Endothelial cell (in vitro differentiated cells): Measurements from ENCODE around the gene VPS39. TPM values are rescaled to one million over a fixed set of nuclear protein-coding genes. Genes with fewer than 3 reads are reported as not detected.

Experiments used
- DNase-seq: peaks from one replicate; pipeline ENCODE4 v3.0.0; 2021; ENCODE audit warnings: low spot score
- H3K27ac Mint-ChIP-seq: one replicate; pipeline ENCODE4 v1.8.0; 2021; ENCODE audit warnings: mixed read lengths, inconsistent platforms; ENCODE audit not compliant: unreplicated experiment
- H3K27me3 Mint-ChIP-seq: one replicate; pipeline ENCODE4 v1.8.0; 2021; ENCODE audit warnings: mild to moderate bottlenecking, moderate library complexity, mixed read lengths, inconsistent platforms; ENCODE audit not compliant: unreplicated experiment
- H3K36me3 Mint-ChIP-seq: one replicate; pipeline ENCODE4 v1.8.0; 2021; ENCODE audit warnings: mild to moderate bottlenecking, low read depth, mixed read lengths, inconsistent platforms; ENCODE audit not compliant: unreplicated experiment
- H3K4me1 Mint-ChIP-seq: one replicate; pipeline ENCODE4 v1.8.0; 2021; ENCODE audit warnings: mild to moderate bottlenecking, mixed read lengths, inconsistent platforms; ENCODE audit not compliant: unreplicated experiment
- H3K4me3 Mint-ChIP-seq: one replicate; pipeline ENCODE4 v1.8.0; 2021; ENCODE audit warnings: mild to moderate bottlenecking, mixed read lengths, inconsistent platforms; ENCODE audit not compliant: unreplicated experiment
- H3K9me3 Mint-ChIP-seq: one replicate; pipeline ENCODE4 v1.8.0; 2021; ENCODE audit warnings: mixed read lengths, inconsistent platforms; ENCODE audit not compliant: unreplicated experiment
- CTCF ChIP-seq: fragments of 200-600 bp; sonication (generic); IDR thresholded peaks from one replicate; pipeline ENCODE4 v1.5.0; 2021; ENCODE audit warnings: antibody characterized with exemption; ENCODE audit not compliant: unreplicated experiment
- total RNA-seq: library from RNA; stranded (reverse); fragmentation: NEBNext Ultra II Directional; extraction: Animal tissue kit (Norgen Biotek cat#: 25700); gene quantifications from one replicate; pipeline ENCODE4 v1.2.1, GENCODE V29; 2021; ENCODE audit not compliant: unreplicated experiment

The VPS39 gene
- total RNA-seq, 1 donor from 2014 or later = 66.2 TPM

- Mint-ChIP-seq H3K36me3 (no peaks in the 10 kb centered on the region), H3K9me3 (no peaks in the 10 kb centered on the region), H3K27me3 (peaks cover 1% of the 10 kb centered on the region), H3K4me1 (peaks cover 3% of the 10 kb centered on the region), H3K4me3 (no peak overlapping the region), H3K27ac (no peak overlapping the region)
- TF ChIP-seq CTCF = no peak
- no peak for DNase-seq
Observed at GRCh38 chr15:42148808-42149492, 59.2 kb downstream of the VPS39 start.

- Mint-ChIP-seq H3K4me1 (peaks cover 3% of the 10 kb centered on the region), H3K4me3 (no peak overlapping the region), H3K27ac (no peak overlapping the region), H3K27me3 (no peaks in the 10 kb centered on the region), H3K9me3 (no peaks in the 10 kb centered on the region), H3K36me3 (no peaks in the 10 kb centered on the region)
- TF ChIP-seq CTCF = no peak
- no peak for DNase-seq
Observed at GRCh38 chr15:42147431-42147735, 60.7 kb downstream of the VPS39 start.

GRCh38 chr15:42146551-42147430 lies 61.3 kb downstream of the VPS39 start:
- no peak for TF ChIP-seq CTCF
- DNase-seq = no peak
- Mint-ChIP-seq H3K9me3 (no peaks in the 10 kb centered on the region), H3K27me3 (no peaks in the 10 kb centered on the region), H3K36me3 (no peaks in the 10 kb centered on the region), H3K27ac (no peak overlapping the region), H3K4me3 (no peak overlapping the region), H3K4me1 (peaks cover 3% of the 10 kb centered on the region)

- Mint-ChIP-seq H3K27ac (no peak overlapping the region), H3K4me1 (no peaks in the 10 kb centered on the region), H3K27me3 (no peaks in the 10 kb centered on the region), H3K9me3 (no peaks in the 10 kb centered on the region), H3K36me3 (no peaks in the 10 kb centered on the region), H3K4me3 (no peak overlapping the region)
- no peak for TF ChIP-seq CTCF
- DNase-seq = no peak
Observed at GRCh38 chr15:42145546-42146455, 62.3 kb downstream of the VPS39 start.
